ENCODE results near the gene ZNF579. TPM values are rescaled to one million over a fixed set of nuclear protein-coding genes. Genes with fewer than 3 reads are reported as not detected.

ZNF579 gene
- total RNA-seq, 1 donor from 2014 or later: 29.1 TPM

GRCh38 chr19:55599842-55600661, 19.4 kb upstream of the ZNF579 start, which contains the start of gene ZNF524:
Gene ZNF524 (plus strand): TSS chr19:55600288. CDS start chr19:55602113, 1,825 bp downstream.
- peak within 1 kb of the TSS; percentile 98 for H3K4me3 Mint-ChIP-seq
- peaks cover 23% of the 10 kb centered on the region for H3K36me3 Mint-ChIP-seq (ENCODE audit: low read depth)
- peak within 1 kb of the TSS; percentile 100 for H3K27ac Mint-ChIP-seq (ENCODE audit: unreplicated experiment)
- DNase-seq (ENCODE audit: low read depth, low spot score): peak; percentile 74
- no peak for TF ChIP-seq CTCF (conservative IDR thresholded peaks at IDR 0.05)
- H3K9me3 Mint-ChIP-seq: peaks cover 5% of the 10 kb centered on the region
- H3K27me3 Mint-ChIP-seq (ENCODE audit: low read depth): no peaks in the 10 kb centered on the region
- H3K4me1 Mint-ChIP-seq: peaks cover 27% of the 10 kb centered on the region

- Mint-ChIP-seq H3K4me1 (peaks cover 21% of the 10 kb centered on the region), H3K4me3 (peak within 1 kb of the TSS; percentile 98), H3K27me3 (ENCODE audit: low read depth) (no peaks in the 10 kb centered on the region), H3K9me3 (peaks cover 5% of the 10 kb centered on the region), H3K27ac (ENCODE audit: unreplicated experiment) (peak within 1 kb of the TSS; percentile 100), H3K36me3 (ENCODE audit: low read depth) (peaks cover 28% of the 10 kb centered on the region)
- DNase-seq (ENCODE audit: low read depth, low spot score): peak; percentile 98
- TF ChIP-seq CTCF (conservative IDR thresholded peaks at IDR 0.05): no peak
Observed at GRCh38 chr19:55599468-55599841, 18.8 kb upstream of the ZNF579 start, which contains the start of gene FIZ1. Gene FIZ1 (minus strand): TSS chr19:55599517. CDS start chr19:55597865, 1,652 bp downstream.

GRCh38 chr19:55598719-55599467, 18.2 kb upstream of the ZNF579 start:
- Mint-ChIP-seq H3K36me3 (ENCODE audit: low read depth) (peaks cover 28% of the 10 kb centered on the region), H3K27me3 (ENCODE audit: low read depth) (no peaks in the 10 kb centered on the region), H3K4me3 (peak overlapping the region; percentile 98), H3K4me1 (peaks cover 20% of the 10 kb centered on the region), H3K27ac (ENCODE audit: unreplicated experiment) (no peak overlapping the region), H3K9me3 (peaks cover 5% of the 10 kb centered on the region)
- DNase-seq (ENCODE audit: low read depth, low spot score): peak; percentile 98
- TF ChIP-seq CTCF (conservative IDR thresholded peaks at IDR 0.05): no peak

GRCh38 chr19:55598034-55598433, 17.4 kb upstream of the ZNF579 start:
- Mint-ChIP-seq H3K4me3 (peak overlapping the region; percentile 61), H3K36me3 (ENCODE audit: low read depth) (peaks cover 28% of the 10 kb centered on the region), H3K4me1 (peaks cover 14% of the 10 kb centered on the region), H3K27ac (ENCODE audit: unreplicated experiment) (no peak overlapping the region), H3K27me3 (ENCODE audit: low read depth) (no peaks in the 10 kb centered on the region), H3K9me3 (peaks cover 5% of the 10 kb centered on the region)
- TF ChIP-seq CTCF (conservative IDR thresholded peaks at IDR 0.05): no peak
- DNase-seq (ENCODE audit: low read depth, low spot score): no peak

- no peak for TF ChIP-seq CTCF (conservative IDR thresholded peaks at IDR 0.05)
- Mint-ChIP-seq H3K4me3 (no peak overlapping the region), H3K36me3 (ENCODE audit: low read depth) (peaks cover 28% of the 10 kb centered on the region), H3K9me3 (peaks cover 5% of the 10 kb centered on the region), H3K27me3 (ENCODE audit: low read depth) (no peaks in the 10 kb centered on the region), H3K27ac (ENCODE audit: unreplicated experiment) (no peak overlapping the region), H3K4me1 (peaks cover 14% of the 10 kb centered on the region)
- no peak for DNase-seq (ENCODE audit: low read depth, low spot score)
Observed at GRCh38 chr19:55597501-55597921, 16.9 kb upstream of the ZNF579 start.

Measured in neural crest cell (in vitro differentiated cells).